HG03095 (cell line): ENCODE results near the gene CACNB4.

Experiments used
- ATAC-seq: cut with Tn5 transposase; IDR thresholded peaks from one replicate; pipeline ENCODE4 v1.9.1; 2021; ENCODE audit warnings: moderate library complexity; ENCODE audit not compliant: unreplicated experiment

Gene CACNB4

GRCh38 chr2:151978709-151979108 lies 120.1 kb downstream of the CACNB4 start:
- ATAC-seq = no peak

GRCh38 chr2:151977631-151978030 lies 121.2 kb downstream of the CACNB4 start:
- no peak for ATAC-seq

DNA sequence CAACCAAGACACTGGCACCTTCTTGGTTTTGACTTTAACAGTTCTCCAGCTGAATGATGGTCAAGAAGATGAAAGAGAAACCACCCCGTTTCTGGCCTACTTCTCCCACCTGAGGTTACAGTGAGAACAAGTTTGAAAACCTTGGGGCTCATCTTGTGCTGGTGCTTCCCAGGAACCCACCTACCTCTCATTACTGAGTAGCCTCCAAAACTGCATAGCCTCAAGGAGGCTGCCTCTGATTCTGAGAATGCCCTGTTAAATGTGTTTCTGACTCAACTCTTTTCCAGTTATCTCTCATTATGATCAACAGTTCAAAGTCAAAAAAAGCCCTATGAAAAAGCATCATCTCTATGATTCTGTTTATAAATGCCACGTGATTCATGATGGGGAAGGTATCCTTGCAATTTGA lies 121.9 kb downstream of the CACNB4 start:
- no peak for ATAC-seq

DNA sequence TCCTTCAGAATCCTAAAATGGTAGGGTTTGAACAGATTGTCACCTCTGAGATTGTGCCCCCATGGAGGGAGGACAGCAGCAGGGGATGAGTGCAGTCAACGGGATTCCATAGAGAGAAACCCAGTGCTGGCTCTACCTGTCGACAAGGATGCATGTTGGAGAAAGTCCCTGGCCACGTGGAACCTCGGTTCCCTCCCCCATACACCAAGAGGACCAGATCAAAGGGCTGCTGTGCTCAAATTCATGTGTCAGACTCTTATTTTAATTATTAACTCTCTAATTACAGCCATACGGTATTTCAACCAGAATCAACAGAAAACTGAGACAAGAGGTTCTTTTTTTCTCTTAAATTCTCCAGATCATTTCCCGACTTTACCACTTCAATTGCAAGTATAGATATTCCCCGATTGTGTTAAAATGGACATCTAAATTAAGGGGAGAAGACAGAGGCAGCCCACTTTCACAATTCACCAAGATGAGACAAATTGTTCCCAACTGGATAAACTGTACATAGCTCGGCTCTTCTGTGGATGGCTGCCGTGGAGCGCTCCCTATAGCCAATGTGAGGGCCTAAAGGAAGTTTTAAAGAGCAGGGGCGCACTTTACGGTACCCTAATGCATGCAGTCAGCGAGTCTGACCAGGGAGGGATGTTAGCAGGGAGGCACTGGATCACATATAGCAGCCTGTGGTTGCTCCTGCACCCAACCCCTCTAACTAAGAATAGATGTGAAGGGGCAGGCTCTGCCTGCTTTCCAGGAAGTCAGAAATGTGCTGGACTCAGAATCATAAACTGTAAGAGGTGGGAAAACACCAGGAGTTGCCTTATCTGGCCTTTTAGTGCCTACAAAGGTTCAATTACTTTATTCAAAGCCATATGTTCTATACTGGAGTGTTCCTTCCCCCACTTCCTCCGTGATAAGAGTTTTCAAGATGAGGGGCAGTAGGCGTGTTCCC lies 123.1 kb downstream of the CACNB4 start:
- no peak for ATAC-seq

GRCh38 chr2:151974988-151975387 lies 123.9 kb downstream of the CACNB4 start:
- ATAC-seq = no peak

- no peak for ATAC-seq
Measured at GRCh38 chr2:151973901-151974199, 125.0 kb downstream of the CACNB4 start.

- ATAC-seq = no peak
Measured at GRCh38 chr2:151973013-151973900, 125.6 kb downstream of the CACNB4 start.

DNA sequence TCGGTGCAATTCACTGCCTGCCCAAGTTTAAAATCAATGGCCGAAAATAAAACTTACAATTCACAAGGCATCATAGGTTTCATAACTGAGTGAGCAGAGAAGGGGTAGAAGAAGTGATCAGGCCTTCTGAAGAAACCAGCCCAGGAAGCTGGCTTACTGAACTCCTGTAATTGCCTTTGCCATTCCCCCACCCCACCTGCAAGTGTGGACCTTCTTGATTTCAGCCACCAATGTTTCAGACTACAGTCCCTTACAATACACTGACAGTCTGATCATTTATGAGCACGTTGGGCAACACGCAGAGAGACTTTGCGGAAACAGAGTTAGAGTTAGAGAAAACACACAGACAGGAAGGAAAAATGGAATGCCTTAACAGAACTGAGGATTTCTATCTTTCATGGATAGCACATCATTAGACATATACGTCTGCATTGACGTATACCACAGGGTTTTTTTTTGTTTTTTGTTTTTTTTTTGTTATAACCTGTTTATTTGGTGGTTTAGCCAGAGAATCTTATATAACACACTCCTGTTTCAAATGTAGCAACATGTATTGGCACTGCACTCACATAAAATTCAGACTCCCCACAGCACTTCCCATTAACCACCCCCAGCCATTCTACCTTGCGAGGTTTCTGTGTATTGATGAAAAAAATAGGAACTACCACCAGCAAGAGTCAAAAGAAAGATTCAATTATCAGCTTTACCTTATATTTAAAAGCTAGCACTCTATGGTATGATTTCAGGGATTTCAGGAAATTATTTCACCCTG lies 126.4 kb downstream of the CACNB4 start:
- no peak for ATAC-seq

DNA sequence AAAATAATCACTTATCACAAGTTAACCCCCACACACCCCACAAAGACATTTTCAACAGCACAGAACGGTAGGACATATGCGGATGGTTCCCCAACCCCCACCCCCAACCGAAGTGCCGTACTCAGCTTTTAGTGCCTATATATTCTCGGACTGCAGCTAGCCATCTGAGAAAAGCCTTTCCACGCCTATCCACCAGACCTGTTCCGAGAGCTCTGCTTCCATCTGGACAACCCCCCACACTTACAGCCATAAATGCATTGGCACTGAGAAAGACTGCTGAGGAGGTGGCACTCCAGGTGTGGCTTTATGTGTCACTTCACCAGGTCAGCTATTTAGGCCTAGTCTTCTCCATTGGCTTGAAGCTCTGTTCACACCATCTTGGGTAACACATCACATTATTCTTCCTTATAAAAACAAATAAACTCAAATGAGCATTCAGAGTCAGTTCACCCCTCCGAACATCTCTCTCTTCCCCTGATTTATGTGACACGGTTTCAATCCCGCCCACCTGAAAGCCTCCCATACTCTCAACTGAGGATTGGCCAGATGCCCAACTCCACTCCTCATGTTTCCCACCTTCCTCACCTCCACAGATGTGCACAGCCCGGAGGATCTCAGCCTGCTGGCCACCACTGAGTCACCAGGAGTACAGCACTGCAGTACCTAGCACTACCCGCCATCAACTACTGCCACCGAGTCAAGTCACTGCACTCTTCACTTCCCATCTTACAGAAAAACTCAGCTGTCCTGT lies 127.4 kb downstream of the CACNB4 start:
- no peak for ATAC-seq

GRCh38 chr2:151968770-151969470 lies 129.9 kb downstream of the CACNB4 start:
- ATAC-seq = no peak

- no peak for ATAC-seq
Measured at GRCh38 chr2:151967829-151968722, 130.8 kb downstream of the CACNB4 start.

DNA sequence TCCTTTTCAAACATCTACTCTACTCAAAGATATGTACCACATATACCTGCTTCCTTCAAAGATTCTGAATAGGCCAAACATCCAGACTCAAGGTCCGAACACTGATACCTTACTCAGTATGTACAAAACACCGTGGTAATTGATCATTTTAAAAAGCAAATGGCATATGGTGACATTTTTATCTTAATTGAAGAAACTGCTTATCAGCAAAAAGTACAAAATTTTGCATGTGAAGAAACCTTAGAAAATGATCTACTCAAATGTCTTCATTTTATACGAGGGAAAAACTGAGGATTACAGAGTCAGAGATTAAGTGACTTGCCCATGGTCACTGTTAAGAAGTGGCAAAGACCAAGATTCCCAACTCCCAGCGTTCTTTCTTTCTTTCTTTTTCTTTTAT lies 133.0 kb downstream of the CACNB4 start:
- no peak for ATAC-seq

DNA sequence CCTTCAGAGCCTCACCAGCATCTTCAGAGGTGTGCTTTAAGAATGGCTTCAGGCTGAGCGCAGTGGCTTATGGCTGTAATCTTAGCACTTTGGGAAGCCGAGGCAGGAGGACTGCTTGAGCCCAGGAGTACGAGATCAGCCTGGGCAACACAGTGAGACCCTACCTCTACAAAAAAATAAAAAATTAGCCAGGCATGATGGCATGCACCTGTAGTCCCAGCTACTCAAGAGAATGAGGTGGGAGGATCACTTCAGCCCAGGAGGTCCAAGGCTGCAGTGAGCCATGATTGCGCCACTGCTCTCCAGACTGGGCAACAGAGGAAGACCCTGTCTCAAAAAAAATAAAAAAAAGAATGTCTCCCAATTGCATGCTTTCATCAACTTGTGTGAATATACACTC lies 137.3 kb downstream of the CACNB4 start:
- no peak for ATAC-seq

DNA sequence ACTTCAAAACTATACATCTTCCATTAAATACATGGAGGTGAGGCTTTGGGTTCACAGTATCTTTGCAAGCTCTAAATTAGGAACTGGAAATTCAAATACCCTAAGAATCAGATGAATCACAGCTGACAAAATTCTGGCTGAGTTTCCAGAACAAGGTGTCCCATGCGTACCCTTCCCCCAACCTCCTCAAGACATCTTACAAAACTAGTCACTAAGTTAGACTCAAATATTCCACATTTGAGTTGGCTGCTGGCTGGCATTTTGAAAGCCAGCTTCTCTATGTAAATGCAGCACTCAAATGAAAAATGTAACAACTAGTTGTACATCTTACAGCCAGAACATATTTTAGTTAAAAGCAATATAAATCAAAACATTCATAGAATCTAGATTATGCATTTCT lies 139.6 kb downstream of the CACNB4 start:
- no peak for ATAC-seq

- ATAC-seq = no peak
Measured at GRCh38 chr2:151953467-151953866, 145.4 kb downstream of the CACNB4 start.

GRCh38 chr2:151952691-151953456 lies 146.0 kb downstream of the CACNB4 start:
- ATAC-seq = no peak

DNA sequence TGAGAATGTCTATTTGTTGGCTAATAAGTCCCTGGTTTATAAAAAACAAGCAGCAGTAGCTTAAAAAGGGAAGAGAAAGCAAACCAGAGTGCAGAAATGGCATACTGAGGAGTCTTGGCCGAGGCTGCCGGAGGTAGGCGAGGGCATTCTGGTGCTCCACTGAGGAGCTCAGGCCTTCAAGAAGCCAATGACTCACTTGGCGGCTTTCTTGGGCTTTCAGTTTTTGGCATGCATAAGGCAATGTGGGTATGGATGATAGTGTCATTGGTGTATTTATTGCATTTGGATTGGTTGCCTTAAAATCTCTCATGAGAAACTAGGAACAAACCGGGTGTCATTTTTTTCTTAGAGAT lies 151.1 kb downstream of the CACNB4 start:
- ATAC-seq = no peak
